Vagina (tissue), 2 donors: Measurements from ENCODE around the gene TECTA. TPM values are rescaled to one million over a fixed set of nuclear protein-coding genes. Genes with fewer than 3 reads are reported as not detected.

ENCODE experiments used
- DNase-seq, 2 donors: peaks; one replicate each; pipeline ENCODE4 v3.0.0-alpha.2; 2017; ENCODE audit errors: extremely low spot score in 2 of 2
- H3K27ac ChIP-seq: fragments of 200-600 bp; sonication (generic); one replicate; pipeline ENCODE4 v1.5.1; 2019
- H3K27me3 ChIP-seq: fragments of 200-600 bp; sonication (generic); one replicate; pipeline ENCODE4 v1.5.1; 2019
- H3K36me3 ChIP-seq, 2 donors: fragments of 200-600 bp; sonication (generic); one replicate each; pipeline ENCODE4 v1.5.1; 2017 to 2019
- H3K4me1 ChIP-seq: fragments of 200-600 bp; sonication (generic); one replicate; pipeline ENCODE4 v1.5.1; 2019
- H3K4me3 ChIP-seq, 2 donors: fragments of 200-600 bp; sonication (generic); 1 replicate in 1 of 2; 2 replicates in 1 of 2; pipeline ENCODE4 v1.5.1; 2016 to 2019
- H3K9me3 ChIP-seq: fragments of 200-600 bp; sonication (generic); one replicate; pipeline ENCODE4 v1.5.1; 2019
- CTCF ChIP-seq, 3 experiments: fragments of 450-650 bp in 2 of 3; fragments of 200-600 bp in 1 of 3; sonication (generic) in 1 of 3; IDR thresholded peaks; one replicate each; pipeline ENCODE4 v1.5.1; 2017 to 2019; ENCODE audit warnings: antibody characterized with exemption in 3 of 3, mild to moderate bottlenecking in 2 of 3, moderate library complexity in 2 of 3
- POLR2A ChIP-seq, 2 donors: fragments of 450-650 bp; IDR thresholded peaks; one replicate each; pipeline ENCODE4 v1.6.1; 2017; ENCODE audit warnings: antibody characterized with exemption in 2 of 2, mild to moderate bottlenecking in 2 of 2, moderate library complexity in 2 of 2
- POLR2AphosphoS5 ChIP-seq, 2 donors: sonication (generic); formaldehyde crosslinking; IDR thresholded peaks; one replicate each; pipeline ENCODE4 v1.9.0; 2017; ENCODE audit warnings: antibody characterized with exemption in 2 of 2, mild to moderate bottlenecking in 2 of 2, low read depth in 1 of 2; ENCODE audit not compliant: insufficient read depth in 1 of 2
- intact Hi-C: fragments of 100-400 bp; cut with DNase I; formaldehyde crosslinking; loops from one replicate; pipeline ENCODE4 v1.15.1; 2023
- total RNA-seq: library from RNA; depleted of rRNA; stranded (reverse); fragments of >200 nt; gene quantifications from one replicate; pipeline ENCODE4 v1.2.3, GENCODE V29; 2016

The TECTA gene
- total RNA-seq, 1 donor from 2014 or later, result 1.2 TPM

DNA sequence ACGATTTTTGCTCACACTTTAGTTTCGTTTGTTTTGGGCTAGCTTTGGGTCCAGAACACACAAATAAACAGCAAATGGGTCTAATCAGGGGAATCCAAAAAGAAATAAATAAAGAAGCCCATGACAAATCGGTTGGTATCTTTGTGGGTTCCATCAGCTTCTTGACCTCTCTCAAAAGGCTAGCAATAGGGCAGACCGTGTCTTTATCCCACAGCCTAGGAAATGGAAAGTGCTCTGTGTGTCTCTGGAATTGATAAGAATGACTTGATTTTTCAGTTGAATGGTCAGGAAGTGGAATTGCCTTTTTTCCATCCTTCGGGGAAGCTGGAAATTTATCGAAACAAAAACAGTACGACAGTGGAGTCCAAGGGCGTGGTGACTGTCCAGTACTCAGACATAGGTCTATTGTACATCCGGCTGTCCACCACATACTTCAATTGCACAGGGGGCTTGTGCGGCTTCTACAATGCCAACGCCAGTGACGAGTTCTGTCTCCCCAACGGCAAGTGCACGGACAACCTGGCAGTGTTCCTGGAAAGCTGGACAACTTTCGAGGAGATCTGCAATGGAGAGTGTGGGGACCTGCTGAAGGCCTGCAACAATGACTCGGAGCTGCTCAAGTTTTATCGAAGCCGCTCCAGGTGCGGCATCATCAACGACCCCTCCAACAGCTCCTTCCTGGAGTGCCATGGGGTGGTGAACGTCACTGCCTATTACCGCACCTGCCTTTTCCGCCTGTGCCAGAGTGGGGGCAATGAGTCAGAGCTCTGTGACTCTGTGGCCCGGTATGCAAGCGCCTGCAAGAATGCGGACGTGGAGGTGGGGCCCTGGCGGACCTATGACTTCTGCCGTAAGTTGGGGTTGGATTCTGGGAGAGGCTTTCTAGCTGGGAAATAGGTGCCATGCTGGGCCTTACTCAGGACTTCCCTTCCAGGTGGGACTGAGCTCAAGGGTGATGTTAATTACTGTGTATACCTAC, 28.6 kb downstream of the TECTA start:
- Histone ChIP-seq H3K4me3 (no peak overlapping the region), H3K4me1 (no peaks in the 10 kb centered on the region)

GRCh38 chr11:121131656-121132055, 30.6 kb downstream of the TECTA start:
- intact Hi-C loops, result no loop called here
- no peak for DNase-seq
- no peak overlapping the region for H3K27ac ChIP-seq
- H3K27me3 ChIP-seq, result no peaks in the 10 kb centered on the region
- no peak overlapping the region for H3K4me3 ChIP-seq
- H3K9me3 ChIP-seq, result no peaks in the 10 kb centered on the region
- no peaks in the 10 kb centered on the region for H3K4me1 ChIP-seq
- no peaks in the 10 kb centered on the region for H3K36me3 ChIP-seq
- no peak for TF ChIP-seq POLR2A (IDR thresholded peaks at IDR 0.05)
- TF ChIP-seq POLR2AphosphoS5 (IDR thresholded peaks at IDR 0.05; ENCODE audit: insufficient read depth in 1 of 2, low read depth in 1 of 2), result no peak
- no peak for TF ChIP-seq CTCF (IDR thresholded peaks at IDR 0.05)

More for the DNA sequence above, 28.6 kb downstream of the TECTA start:
- TF ChIP-seq POLR2AphosphoS5 (IDR thresholded peaks at IDR 0.05; ENCODE audit: insufficient read depth in 1 of 2, low read depth in 1 of 2), result no peak
- TF ChIP-seq POLR2A (IDR thresholded peaks at IDR 0.05), result no peak
- no peak for TF ChIP-seq CTCF (IDR thresholded peaks at IDR 0.05)
- Histone ChIP-seq H3K9me3 (no peaks in the 10 kb centered on the region), H3K36me3 (no peaks in the 10 kb centered on the region), H3K27me3 (no peaks in the 10 kb centered on the region), H3K27ac (no peak overlapping the region)
- intact Hi-C loops, result no loop called here
- no peak for DNase-seq

- H3K9me3 ChIP-seq, result no peaks in the 10 kb centered on the region
- intact Hi-C loops, result no loop called here
- H3K4me1 ChIP-seq, result no peaks in the 10 kb centered on the region
- no peaks in the 10 kb centered on the region for H3K36me3 ChIP-seq
- no peak overlapping the region for H3K27ac ChIP-seq
- H3K27me3 ChIP-seq, result no peaks in the 10 kb centered on the region
- no peak overlapping the region for H3K4me3 ChIP-seq
- no peak for TF ChIP-seq POLR2AphosphoS5 (IDR thresholded peaks at IDR 0.05; ENCODE audit: insufficient read depth in 1 of 2, low read depth in 1 of 2)
- TF ChIP-seq POLR2A (IDR thresholded peaks at IDR 0.05), result no peak
- TF ChIP-seq CTCF (IDR thresholded peaks at IDR 0.05), result no peak
- no peak for DNase-seq
These were observed 31.4 kb downstream of the TECTA start for GRCh38 chr11:121132211-121132976.

GRCh38 chr11:121134741-121135312, 33.8 kb downstream of the TECTA start:
- no peaks in the 10 kb centered on the region for H3K4me1 ChIP-seq
- no peaks in the 10 kb centered on the region for H3K27me3 ChIP-seq
- DNase-seq, result no peak
- H3K9me3 ChIP-seq, result no peaks in the 10 kb centered on the region
- TF ChIP-seq POLR2AphosphoS5 (IDR thresholded peaks at IDR 0.05; ENCODE audit: insufficient read depth in 1 of 2, low read depth in 1 of 2), result no peak
- TF ChIP-seq CTCF (IDR thresholded peaks at IDR 0.05), result no peak
- no peak for TF ChIP-seq POLR2A (IDR thresholded peaks at IDR 0.05)
- no peak overlapping the region for H3K27ac ChIP-seq
- H3K4me3 ChIP-seq, result no peak overlapping the region
- intact Hi-C loops, result no loop called here
- no peaks in the 10 kb centered on the region for H3K36me3 ChIP-seq
